NCI-H2107 treated with DMSO at 0.1 percent for 48 hours (cell line): ENCODE data around the gene EML1.

Source experiments
- DNase-seq: peaks from one replicate; lab custom pipeline; 2025; ENCODE audit not compliant: unreplicated experiment; lab: John Stamatoyannopoulos, UW

EML1 gene

GRCh38 chr14:99793213-99794150, at the start of gene EML1:
TSS of gene EML1 (plus strand) at chr14:99793413. CDS start at chr14:99793477, 64 bp downstream.
- no peak for DNase-seq

GRCh38 chr14:99744199-99744872, 48.9 kb upstream of the EML1 start:
- no peak for DNase-seq

- DNase-seq = no peak
Measured at GRCh38 chr14:99744873-99745224, 48.4 kb upstream of the EML1 start.

- DNase-seq = no peak
Measured at GRCh38 chr14:99745307-99745951, 47.8 kb upstream of the EML1 start.

GRCh38 chr14:99747167-99747566, 46.0 kb upstream of the EML1 start:
- DNase-seq = no peak

GRCh38 chr14:99747582-99748330, 45.5 kb upstream of the EML1 start:
- DNase-seq = no peak

- DNase-seq = no peak
Measured at GRCh38 chr14:99748529-99748928, 44.7 kb upstream of the EML1 start.

- DNase-seq = no peak
Measured at GRCh38 chr14:99749142-99749541, 44.1 kb upstream of the EML1 start.

- DNase-seq = no peak
Measured at GRCh38 chr14:99749763-99750715, 43.2 kb upstream of the EML1 start.

GRCh38 chr14:99750746-99751450, 42.3 kb upstream of the EML1 start:
- DNase-seq = no peak

GRCh38 chr14:99751539-99752485, 41.4 kb upstream of the EML1 start:
- DNase-seq = no peak

- DNase-seq = no peak
Measured at GRCh38 chr14:99752486-99753121, 40.6 kb upstream of the EML1 start.

GRCh38 chr14:99753225-99754140, 39.7 kb upstream of the EML1 start:
- DNase-seq = no peak

- DNase-seq = no peak
Measured at GRCh38 chr14:99754141-99755067, 38.8 kb upstream of the EML1 start.

- no peak for DNase-seq
Measured at GRCh38 chr14:99755068-99755405, 38.2 kb upstream of the EML1 start.
